HG02981 (cell line): ENCODE data around the gene DNAJC9.
"Not testable (repeated sequence)": the region's sequence is repeated elsewhere in the genome, so short reads cannot be mapped to it uniquely, and the experiment has no call there.

ENCODE experiments used
- ATAC-seq: cut with Tn5 transposase; IDR thresholded peaks from one replicate; pipeline ENCODE4 v1.9.1; 2021; ENCODE audit warnings: mild to moderate bottlenecking, moderate library complexity; ENCODE audit not compliant: unreplicated experiment

The DNAJC9 gene, protein sequence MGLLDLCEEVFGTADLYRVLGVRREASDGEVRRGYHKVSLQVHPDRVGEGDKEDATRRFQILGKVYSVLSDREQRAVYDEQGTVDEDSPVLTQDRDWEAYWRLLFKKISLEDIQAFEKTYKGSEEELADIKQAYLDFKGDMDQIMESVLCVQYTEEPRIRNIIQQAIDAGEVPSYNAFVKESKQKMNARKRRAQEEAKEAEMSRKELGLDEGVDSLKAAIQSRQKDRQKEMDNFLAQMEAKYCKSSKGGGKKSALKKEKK

GRCh38 chr10:73246646-73247508 is at the start of gene DNAJC9:
Gene DNAJC9 (minus strand): TSS chr10:73247255. CDS start chr10:73247189, 66 bp downstream.
- ATAC-seq = peak; percentile 84

GRCh38 chr10:73293461-73293860 is 46.4 kb upstream of the DNAJC9 start:
- no peak for ATAC-seq

GRCh38 chr10:73289958-73290357 is 42.9 kb upstream of the DNAJC9 start:
- no peak for ATAC-seq

GRCh38 chr10:73287441-73287840 is 40.4 kb upstream of the DNAJC9 start:
- ATAC-seq = no peak

DNA sequence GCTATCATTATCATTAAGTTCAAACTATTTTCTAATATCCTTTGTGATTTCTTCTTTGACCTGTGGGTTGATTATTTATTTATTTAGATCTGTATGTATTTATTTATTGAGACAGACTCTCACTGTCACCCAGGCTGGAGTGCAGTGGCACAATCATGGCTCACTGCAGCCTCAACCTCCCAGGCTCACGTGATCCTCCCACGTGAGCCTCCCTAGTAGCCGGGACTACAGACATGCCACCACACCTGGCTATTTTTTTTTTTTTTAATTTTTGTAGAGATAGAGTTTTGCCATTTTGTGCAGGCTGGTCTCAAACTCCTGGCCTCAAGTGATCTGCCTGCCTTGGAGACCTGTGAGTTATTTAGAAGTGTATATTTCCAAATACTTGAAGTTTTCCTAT is 34.0 kb upstream of the DNAJC9 start:
- no peak for ATAC-seq

DNA sequence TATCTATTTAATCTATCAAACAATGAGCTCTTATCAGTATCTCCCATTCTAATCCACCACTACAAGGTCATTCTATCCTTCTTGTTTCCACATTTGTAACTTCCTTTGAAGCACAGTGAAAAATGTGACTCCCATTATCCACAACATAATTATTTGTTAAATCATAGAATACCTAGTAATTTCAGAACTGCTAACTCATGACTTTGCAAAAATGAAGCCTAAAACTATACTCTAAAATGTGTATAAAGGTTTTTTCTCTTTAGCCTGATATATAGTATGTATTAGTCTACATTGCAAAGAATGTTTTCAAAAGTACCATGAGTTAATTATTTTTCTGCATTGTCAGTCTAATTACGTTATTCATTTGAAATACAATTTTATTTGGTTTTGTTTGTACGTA is 17.4 kb upstream of the DNAJC9 start:
- ATAC-seq = no peak

GRCh38 chr10:73263693-73264347 is 16.8 kb upstream of the DNAJC9 start:
- ATAC-seq = no peak

GRCh38 chr10:73262880-73263555 is 16.0 kb upstream of the DNAJC9 start:
- no peak for ATAC-seq

- no peak for ATAC-seq
These were observed 15.2 kb upstream of the DNAJC9 start for GRCh38 chr10:73262105-73262730.

DNA sequence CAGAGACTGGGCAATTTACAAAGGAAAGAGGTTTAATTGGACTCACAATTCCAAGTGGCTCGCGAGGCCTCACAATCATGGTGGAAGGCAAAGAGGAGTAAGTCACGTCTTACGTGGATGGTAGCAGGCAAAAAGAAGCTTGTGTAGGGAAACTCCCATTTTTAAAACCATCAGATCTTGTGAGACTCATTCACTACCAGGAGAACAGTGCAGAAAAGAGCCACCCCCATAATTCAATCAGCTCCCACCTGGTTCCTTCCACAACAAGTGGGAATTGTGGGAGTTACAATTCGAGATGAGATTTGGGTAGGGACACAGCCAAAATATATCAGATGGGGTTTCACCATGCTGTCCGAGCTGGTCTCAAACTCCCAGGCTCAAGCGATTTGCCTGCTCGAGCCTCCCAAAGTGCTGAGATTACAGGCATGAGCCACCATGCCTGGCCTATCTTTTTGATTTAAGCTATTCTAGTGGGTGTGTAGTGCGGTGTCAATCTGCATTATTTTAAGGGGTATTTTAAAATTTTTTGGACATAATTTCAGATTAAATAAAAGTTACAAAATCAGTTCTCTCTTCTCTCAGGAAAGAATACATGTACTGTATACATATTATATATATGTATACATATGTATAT is 14.4 kb upstream of the DNAJC9 start:
- ATAC-seq = no peak

DNA sequence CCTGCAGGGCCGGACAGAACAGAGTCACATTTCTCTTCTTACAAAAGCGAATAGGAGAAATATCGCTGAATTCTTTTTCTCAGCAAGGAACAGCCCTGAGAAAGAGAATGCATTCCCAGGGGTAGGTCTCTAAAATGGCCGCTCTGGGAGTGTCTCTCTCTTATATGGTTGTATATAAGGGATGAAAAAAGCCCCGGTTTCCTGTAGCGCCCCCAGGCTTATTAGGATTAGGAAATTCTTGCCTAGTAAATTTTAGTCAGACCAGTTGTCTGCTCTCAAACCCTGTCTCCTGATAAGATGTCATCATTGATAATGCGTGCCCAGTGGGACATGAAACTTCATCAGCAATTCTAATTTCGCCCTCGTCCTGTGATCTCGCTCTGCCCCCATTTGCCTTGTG is 11.6 kb upstream of the DNAJC9 start:
- ATAC-seq = not testable (repeated sequence)

DNA sequence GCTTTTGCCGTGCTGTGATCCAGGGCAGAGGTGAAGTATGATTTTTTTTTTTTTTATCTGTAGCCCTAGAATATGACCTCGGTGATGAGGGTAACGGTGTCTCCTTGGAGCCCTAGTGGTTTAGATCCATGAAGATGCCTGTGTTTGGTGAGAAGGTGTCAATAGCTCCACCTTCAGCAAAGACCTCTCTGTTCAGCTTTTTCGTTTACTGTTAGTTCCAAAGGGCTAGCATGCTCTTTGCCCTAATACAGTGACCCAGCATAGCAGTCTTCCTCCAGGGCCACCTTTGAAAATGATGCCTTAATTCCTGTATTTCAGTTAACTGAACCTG is 6.1 kb upstream of the DNAJC9 start:
- no peak for ATAC-seq

GRCh38 chr10:73252445-73253224 is 5.6 kb upstream of the DNAJC9 start, which contains the start of gene MRPS16:
Gene MRPS16 (minus strand): TSS chr10:73252644. CDS start chr10:73252482, 162 bp downstream.
- peak; percentile 81 for ATAC-seq

- ATAC-seq = peak; percentile 2
These were observed 4.8 kb upstream of the DNAJC9 start for GRCh38 chr10:73251683-73252444.

GRCh38 chr10:73248259-73248724 is 1.2 kb upstream of the DNAJC9 start:
- no peak for ATAC-seq

- no peak for ATAC-seq
These were observed 629 bp upstream of the DNAJC9 start for GRCh38 chr10:73247509-73248258.

- ATAC-seq = no peak
These were observed 771 bp downstream of the DNAJC9 start for GRCh38 chr10:73246322-73246645.

DNA sequence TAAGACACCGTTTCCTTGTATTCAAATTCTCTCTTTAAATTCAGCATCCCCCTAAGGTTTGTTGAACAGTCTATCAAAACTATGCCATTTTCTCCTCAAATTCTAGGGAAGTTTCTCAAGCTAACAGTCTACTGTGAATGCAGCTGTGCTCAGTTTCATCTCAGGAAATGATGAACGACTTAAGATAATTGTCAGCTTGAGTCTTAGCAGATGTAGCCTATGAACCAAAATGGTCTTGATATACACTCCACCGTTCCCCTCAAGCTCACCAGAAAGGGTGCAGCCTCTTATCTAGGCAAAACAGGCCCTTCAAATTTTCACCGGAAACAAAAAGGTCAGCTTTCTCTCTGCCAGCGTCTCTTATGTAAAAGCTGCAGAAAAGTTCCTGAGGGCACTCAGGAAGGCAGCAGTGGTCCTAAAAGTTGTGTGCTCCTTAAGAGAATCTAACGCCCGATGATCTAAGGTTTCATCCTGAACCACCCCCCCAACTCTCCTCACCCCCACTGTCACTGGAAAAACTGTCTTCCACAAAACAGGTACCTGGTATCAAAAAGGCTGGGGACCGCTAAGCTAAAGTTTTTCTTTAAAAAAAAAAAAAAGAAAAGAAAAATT is 2.1 kb downstream of the DNAJC9 start:
- ATAC-seq = no peak
